Activated naive CD8-positive, alpha-beta T cell treated with anti-CD3 and anti-CD28 coated beads for 36 hours (primary cell): ENCODE results near the gene YWHAB. TPM values are rescaled to one million over a fixed set of nuclear protein-coding genes. Genes with fewer than 3 reads are reported as not detected.

ENCODE experiments used
- DNase-seq: peaks from one replicate; pipeline ENCODE4 v3.0.0; 2021
- H3K27ac Mint-ChIP-seq: one replicate; pipeline ENCODE4 v1.8.0; 2022; ENCODE audit warnings: mild to moderate bottlenecking, moderate library complexity, mixed read lengths
- H3K27me3 Mint-ChIP-seq: one replicate; pipeline ENCODE4 v1.8.0; 2022; ENCODE audit warnings: mild to moderate bottlenecking, mixed read lengths
- H3K36me3 Mint-ChIP-seq: one replicate; pipeline ENCODE4 v1.8.0; 2021; ENCODE audit warnings: mild to moderate bottlenecking, mixed read lengths
- H3K4me1 Mint-ChIP-seq: one replicate; pipeline ENCODE4 v1.8.0; 2021; ENCODE audit warnings: mixed read lengths
- H3K4me3 Mint-ChIP-seq: one replicate; pipeline ENCODE4 v1.8.0; 2022; ENCODE audit warnings: mild to moderate bottlenecking, moderate library complexity, mixed read lengths
- H3K9me3 Mint-ChIP-seq: one replicate; pipeline ENCODE4 v1.8.0; 2022; ENCODE audit warnings: mixed read lengths
- total RNA-seq, 2 experiments: library from RNA; stranded (reverse); gene quantifications; one replicate each; pipeline ENCODE4 v1.2.3, GENCODE V29; 2021

The YWHAB gene
- total RNA-seq, 2 experiments from 2014 or later: 247 TPM

DNA sequence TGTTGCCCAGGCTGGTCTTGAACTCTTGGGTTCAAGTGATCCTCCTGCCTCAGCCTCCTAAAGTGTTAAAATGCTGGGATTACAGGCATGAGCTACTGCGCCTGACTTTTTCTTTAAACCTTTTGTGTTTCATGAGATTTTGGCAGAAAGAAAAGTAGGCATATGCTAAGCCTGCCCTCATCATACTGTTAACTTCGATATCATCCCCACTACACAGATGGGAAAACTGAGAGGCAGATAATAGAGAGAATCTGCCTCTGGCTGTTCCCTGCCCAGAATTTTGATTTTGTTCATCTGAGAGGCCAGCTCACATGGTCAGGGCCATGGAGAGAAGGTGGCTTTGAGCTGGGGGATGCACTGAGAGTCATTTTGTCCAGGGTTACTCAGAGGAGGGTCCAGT, 31.9 kb downstream of the YWHAB start:
- Mint-ChIP-seq H3K4me1 (peaks cover 11% of the 10 kb centered on the region), H3K36me3 (peaks cover 32% of the 10 kb centered on the region), H3K9me3 (no peaks in the 10 kb centered on the region), H3K27me3 (no peaks in the 10 kb centered on the region), H3K27ac (no peak overlapping the region), H3K4me3 (no peak overlapping the region)
- no peak for DNase-seq

DNA sequence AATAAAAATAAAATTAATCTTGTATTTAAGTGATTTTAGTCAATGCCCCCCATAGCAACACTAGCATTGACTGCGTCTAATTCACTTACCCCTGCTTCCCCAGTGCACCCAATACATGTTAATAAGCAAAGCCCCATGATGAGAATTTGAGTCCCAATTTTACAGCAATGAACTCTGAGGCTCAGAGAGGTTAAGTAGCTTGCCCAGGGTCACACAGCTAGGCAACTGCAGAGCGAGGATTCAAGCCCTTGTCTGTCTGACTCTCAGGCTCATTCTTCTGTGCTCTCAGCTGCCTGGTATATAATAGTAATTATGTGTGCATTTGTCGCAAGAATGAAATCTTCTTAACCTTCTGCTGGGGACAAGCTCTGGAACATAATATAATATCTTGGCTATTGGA, 32.8 kb downstream of the YWHAB start:
- Mint-ChIP-seq H3K4me3 (no peak overlapping the region), H3K4me1 (peaks cover 11% of the 10 kb centered on the region), H3K36me3 (peaks cover 29% of the 10 kb centered on the region), H3K27ac (no peak overlapping the region), H3K27me3 (no peaks in the 10 kb centered on the region), H3K9me3 (no peaks in the 10 kb centered on the region)
- DNase-seq: no peak

DNA sequence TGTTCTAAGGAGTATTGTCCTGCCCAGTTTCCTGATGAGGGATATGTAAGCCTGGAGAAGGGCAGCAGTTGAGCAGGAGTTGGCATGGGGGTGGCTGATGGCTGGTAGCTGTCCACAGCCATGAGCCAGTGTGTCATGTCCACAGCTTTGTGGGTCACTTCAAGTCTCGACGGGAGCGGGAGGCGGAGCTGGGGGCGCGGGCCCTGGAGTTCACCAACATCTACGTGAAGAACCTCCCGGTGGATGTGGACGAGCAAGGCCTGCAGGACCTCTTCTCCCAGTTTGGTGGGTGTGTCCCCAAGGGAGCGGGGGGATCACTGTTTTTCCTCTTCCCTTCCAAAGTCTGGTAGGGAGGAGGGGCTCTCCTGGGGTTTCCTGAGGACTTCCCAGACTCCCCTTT, 33.3 kb downstream of the YWHAB start:
- Mint-ChIP-seq H3K4me3 (no peak overlapping the region), H3K27ac (no peak overlapping the region), H3K27me3 (no peaks in the 10 kb centered on the region), H3K4me1 (peaks cover 11% of the 10 kb centered on the region), H3K9me3 (no peaks in the 10 kb centered on the region), H3K36me3 (peaks cover 25% of the 10 kb centered on the region)
- no peak for DNase-seq

DNA sequence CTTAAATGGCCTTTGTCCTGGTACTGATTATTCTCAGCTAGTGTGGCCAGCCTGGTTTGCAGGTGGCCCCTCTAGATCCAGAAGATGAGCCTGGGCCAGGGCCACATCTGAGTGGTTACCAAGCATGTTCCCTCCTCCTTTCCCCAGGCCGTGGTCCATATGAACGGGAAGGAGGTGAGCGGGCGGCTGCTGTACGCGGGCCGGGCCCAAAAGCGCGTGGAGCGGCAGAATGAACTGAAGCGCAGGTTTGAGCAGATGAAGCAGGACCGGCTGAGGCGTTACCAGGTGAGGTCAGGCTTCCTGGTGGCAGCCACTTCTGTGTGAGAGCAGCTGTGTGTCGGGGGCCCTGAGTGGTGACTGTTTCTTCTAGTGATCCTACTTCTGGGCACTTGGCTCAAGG, 35.9 kb downstream of the YWHAB start:
- DNase-seq: no peak
- Mint-ChIP-seq H3K27ac (no peak overlapping the region), H3K36me3 (peaks cover 21% of the 10 kb centered on the region), H3K27me3 (no peaks in the 10 kb centered on the region), H3K9me3 (no peaks in the 10 kb centered on the region), H3K4me3 (no peak overlapping the region), H3K4me1 (no peaks in the 10 kb centered on the region)

DNA sequence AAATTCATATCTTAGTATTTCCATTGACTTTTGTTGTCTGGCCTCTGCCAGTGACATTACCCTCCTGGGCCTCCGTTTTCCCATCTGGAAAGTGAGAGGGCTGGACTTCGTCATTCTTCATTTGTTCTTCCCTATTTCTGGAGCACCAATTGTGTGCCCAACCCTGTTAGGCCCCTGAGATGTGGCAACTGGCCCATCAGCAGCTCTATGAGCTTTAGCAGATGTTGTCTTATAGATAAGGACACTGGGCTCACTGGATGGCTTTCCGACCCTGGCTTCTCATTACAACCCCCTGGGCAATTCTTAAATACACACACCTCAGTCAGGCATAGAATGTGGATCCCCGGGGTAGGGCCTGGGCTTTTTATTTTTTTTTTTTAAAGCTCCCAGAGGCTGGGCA, 39.0 kb downstream of the YWHAB start:
- Mint-ChIP-seq H3K36me3 (peaks cover 11% of the 10 kb centered on the region), H3K27ac (no peak overlapping the region), H3K9me3 (no peaks in the 10 kb centered on the region), H3K4me3 (no peak overlapping the region), H3K4me1 (no peaks in the 10 kb centered on the region), H3K27me3 (no peaks in the 10 kb centered on the region)
- DNase-seq: no peak

DNA sequence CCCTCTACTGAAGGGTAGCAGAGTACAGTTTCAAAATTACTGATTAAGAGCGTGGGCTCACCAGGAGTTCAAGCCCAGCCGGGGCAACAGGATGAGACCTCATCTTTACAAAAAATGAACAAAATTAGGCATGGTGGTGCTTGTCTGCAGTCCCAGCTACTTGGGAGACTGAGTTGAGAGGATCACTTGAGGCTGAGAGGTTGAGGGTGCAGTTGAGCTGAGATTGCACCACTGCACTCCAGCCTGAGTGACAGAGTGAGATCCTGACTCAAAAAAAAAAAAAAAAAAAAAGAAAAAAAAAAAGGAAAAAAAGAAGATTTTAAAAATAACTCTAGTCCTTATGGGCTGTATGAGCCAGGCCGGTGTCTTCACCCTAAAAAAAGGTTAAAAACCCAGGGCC, 43.1 kb downstream of the YWHAB start:
- H3K4me3 Mint-ChIP-seq: no peak overlapping the region
- H3K36me3 Mint-ChIP-seq: peaks cover 11% of the 10 kb centered on the region
- no peaks in the 10 kb centered on the region for H3K9me3 Mint-ChIP-seq
- H3K27me3 Mint-ChIP-seq: no peaks in the 10 kb centered on the region
- H3K27ac Mint-ChIP-seq: no peak overlapping the region
- DNase-seq: no peak
- H3K4me1 Mint-ChIP-seq: no peaks in the 10 kb centered on the region

DNA sequence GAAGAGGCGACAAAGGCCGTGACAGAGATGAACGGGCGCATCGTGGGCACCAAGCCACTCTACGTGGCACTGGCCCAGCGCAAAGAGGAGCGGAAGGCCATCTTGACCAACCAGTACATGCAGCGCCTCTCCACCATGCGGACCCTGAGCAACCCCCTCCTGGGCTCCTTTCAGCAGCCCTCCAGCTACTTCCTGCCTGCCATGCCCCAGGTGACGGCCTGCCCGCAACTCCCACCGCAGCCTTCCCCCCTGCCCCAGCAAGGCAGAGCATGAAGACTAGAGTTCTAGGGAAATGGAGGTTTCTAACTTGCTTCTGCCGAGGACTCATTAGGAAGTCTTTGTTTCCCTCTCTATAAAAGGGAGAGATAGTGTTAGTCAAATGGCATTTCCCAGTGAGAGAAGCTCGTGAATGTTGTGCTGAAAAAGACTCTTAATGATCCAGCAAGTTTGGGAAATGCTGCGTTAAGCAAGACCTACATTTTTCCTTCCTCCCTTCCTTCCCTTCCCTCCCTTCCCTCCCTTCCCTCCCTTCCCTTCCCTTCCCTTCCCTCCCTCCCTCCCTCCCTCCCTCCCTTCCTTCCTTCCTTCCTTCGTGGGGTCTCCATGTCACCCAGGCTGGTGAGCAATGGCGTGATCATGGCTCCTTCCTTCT, 45.1 kb downstream of the YWHAB start:
- DNase-seq: no peak
- Mint-ChIP-seq H3K27me3 (no peaks in the 10 kb centered on the region), H3K4me1 (no peaks in the 10 kb centered on the region), H3K4me3 (no peak overlapping the region), H3K27ac (no peak overlapping the region), H3K9me3 (no peaks in the 10 kb centered on the region), H3K36me3 (peaks cover 11% of the 10 kb centered on the region)

DNA sequence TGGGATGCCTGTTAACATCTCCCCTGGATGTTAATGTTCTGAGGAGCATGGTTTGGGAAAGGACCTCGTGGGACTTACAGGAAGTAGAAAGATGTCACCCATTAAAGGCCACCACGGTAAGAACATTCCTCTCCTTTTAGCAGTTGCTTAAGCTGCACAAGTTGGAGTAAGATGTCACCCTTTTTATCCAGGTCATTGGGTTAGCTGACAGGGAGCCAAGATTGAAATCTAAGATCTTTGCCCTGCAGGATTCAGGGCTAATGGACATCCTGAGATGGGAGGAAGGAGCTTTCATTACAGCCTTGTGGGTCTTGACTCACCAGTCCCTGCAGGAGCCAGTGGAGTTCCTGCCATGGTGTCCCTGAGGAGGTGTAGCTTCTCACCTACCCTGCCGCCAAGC, 46.4 kb downstream of the YWHAB start:
- no peaks in the 10 kb centered on the region for H3K9me3 Mint-ChIP-seq
- no peak for DNase-seq
- H3K27me3 Mint-ChIP-seq: no peaks in the 10 kb centered on the region
- peaks cover 14% of the 10 kb centered on the region for H3K36me3 Mint-ChIP-seq
- no peak overlapping the region for H3K27ac Mint-ChIP-seq
- H3K4me1 Mint-ChIP-seq: no peaks in the 10 kb centered on the region
- no peak overlapping the region for H3K4me3 Mint-ChIP-seq

DNA sequence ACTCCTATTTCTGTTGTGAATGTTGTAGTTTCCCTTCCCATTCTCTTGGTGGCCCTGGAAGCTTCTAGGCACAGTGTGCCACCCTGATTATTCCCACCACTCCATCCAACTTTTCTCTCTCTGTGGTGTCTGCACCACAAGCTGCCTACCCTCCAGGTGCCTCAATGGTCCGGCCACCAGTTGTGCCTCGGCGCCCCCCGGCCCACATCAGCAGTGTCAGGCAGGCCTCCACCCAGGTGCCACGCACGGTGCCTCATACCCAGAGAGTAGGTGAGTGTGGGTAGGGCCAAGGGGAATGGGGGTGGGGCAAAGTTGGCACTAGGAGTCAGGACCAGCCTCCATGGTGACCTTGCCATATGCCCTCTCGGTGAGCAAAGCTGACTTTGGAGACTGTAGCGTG, 47.4 kb downstream of the YWHAB start:
- no peaks in the 10 kb centered on the region for H3K9me3 Mint-ChIP-seq
- no peak for DNase-seq
- H3K36me3 Mint-ChIP-seq: peaks cover 16% of the 10 kb centered on the region
- no peaks in the 10 kb centered on the region for H3K27me3 Mint-ChIP-seq
- H3K4me1 Mint-ChIP-seq: no peaks in the 10 kb centered on the region
- H3K4me3 Mint-ChIP-seq: no peak overlapping the region
- no peak overlapping the region for H3K27ac Mint-ChIP-seq

DNA sequence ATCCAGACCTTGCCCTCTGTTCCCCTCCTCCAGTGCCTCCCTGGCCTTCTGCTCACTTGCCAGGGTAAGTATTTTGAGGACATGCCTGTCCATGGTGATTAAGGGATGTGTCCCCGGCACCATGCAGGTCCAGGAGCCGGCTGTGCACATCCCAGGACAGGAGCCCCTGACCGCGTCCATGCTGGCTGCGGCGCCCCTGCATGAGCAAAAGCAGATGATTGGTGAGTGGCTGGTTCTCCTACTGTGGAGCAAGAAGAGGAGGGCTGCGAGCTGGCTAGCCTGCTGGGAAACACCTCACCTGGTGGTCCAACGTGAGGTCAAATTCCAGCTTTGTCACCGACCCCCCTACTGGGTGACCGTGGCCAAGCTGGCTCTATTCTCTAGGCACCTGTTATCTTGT, 51.0 kb downstream of the YWHAB start:
- Mint-ChIP-seq H3K9me3 (no peaks in the 10 kb centered on the region), H3K4me1 (no peaks in the 10 kb centered on the region), H3K27me3 (no peaks in the 10 kb centered on the region), H3K4me3 (no peak overlapping the region), H3K27ac (no peak overlapping the region), H3K36me3 (peaks cover 16% of the 10 kb centered on the region)
- no peak for DNase-seq

DNA sequence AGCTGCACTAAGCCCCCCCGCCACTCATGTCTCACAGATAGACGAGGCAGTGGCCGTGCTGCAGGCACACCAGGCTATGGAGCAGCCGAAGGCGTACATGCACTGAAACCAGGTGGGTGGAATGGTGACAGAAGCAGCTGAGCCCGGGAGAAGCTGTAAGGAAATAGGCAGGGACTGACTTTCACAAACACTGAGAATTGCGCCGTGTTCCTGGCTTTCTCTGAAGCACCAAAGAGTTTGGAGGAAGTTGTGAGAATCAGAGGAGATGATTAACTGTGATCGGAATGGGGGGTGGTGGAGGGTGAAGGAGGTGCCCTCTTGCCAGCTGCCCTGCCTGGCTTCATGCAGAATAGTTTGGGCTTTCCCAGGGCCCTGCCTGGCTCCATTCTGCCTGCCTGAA, 53.1 kb downstream of the YWHAB start:
- no peaks in the 10 kb centered on the region for H3K9me3 Mint-ChIP-seq
- H3K4me1 Mint-ChIP-seq: peaks cover 4% of the 10 kb centered on the region
- no peak overlapping the region for H3K27ac Mint-ChIP-seq
- H3K36me3 Mint-ChIP-seq: peaks cover 22% of the 10 kb centered on the region
- DNase-seq: no peak
- H3K4me3 Mint-ChIP-seq: no peak overlapping the region
- H3K27me3 Mint-ChIP-seq: no peaks in the 10 kb centered on the region

DNA sequence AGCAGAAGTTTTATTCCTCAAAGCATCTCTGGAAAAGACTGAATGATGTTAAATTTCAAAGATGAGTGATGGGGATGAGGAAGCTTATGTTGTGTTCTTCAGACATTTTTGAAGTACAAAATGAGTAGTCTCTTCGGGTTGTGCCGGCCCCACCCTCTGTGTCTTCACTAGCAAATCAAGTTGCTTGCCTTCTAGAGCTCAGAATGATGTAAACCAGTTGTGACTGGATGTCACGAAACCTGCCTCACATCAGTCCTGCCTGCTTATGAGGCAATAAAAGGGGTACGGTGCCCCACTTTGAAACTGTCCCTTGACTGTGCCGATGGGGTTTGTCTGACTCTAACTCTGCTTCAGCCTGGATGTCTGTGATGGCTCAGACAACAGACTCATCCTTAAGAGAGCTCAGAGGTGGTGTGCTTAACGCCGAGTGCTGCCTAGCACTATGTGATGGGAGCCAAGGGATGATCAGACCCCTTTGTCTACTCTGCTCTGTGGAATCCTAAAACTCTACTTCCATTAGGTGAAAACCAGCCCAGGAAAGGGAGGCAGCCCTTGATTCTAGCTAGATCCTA, 55.7 kb downstream of the YWHAB start:
- Mint-ChIP-seq H3K4me1 (peaks cover 5% of the 10 kb centered on the region), H3K4me3 (no peak overlapping the region), H3K9me3 (no peaks in the 10 kb centered on the region), H3K27me3 (no peaks in the 10 kb centered on the region), H3K27ac (peak overlapping the region; percentile 50), H3K36me3 (peaks cover 22% of the 10 kb centered on the region)
- DNase-seq: no peak

DNA sequence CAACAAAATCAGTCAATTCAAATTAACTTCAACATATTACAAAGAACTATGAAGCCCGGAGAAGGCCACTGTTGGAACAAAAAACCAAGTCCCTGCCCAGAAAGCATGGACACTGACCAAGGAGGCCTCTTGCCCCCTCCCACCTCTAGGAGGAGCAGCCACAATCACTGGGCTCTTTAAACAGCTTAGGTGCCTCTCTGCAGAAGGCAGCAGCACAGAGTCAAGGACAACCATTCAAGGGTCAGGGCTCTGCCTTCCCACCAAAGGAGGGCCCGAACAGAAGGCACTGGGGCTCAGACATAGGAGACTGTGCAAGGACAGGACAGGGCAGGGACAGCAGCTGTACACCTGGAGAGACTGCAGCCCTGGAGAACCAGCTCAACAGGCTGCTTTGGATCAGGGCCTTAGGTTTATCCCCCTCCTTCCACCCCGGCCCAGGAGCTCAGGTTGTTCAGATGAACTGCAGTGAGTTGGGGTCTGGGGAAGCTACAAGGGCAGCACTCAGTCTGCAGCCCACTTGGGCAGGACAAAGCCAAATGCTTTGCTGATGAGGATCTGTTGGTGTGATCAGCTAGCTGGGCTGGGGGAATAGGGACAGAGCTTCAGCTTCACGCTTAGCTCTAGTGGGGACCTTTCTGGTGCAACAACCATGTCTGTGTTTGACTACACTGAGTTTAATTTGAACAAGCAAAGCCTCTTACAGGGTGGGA, 56.9 kb downstream of the YWHAB start:
- Mint-ChIP-seq H3K27me3 (no peaks in the 10 kb centered on the region), H3K36me3 (peaks cover 17% of the 10 kb centered on the region), H3K4me3 (no peak overlapping the region), H3K27ac (no peak overlapping the region), H3K4me1 (peaks cover 8% of the 10 kb centered on the region), H3K9me3 (no peaks in the 10 kb centered on the region)
- DNase-seq: no peak

DNA sequence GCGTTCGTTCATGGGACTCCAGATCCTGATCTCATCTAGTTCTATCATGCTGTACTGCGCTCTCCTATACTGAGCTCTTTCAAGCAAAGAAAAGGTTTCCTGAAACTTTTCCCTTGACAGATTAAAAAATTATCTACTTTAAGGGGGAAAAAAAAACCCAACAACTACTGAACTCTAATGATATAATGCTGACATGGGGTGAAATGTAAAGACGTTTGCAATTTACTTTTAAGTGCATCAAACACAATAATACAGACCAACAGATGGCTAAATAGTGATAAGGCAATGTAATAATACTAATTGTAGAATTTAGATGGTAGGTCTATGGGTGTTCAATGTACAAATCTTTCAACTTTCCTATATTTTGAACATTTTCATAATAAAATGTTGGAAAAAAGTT, 58.3 kb downstream of the YWHAB start:
- no peaks in the 10 kb centered on the region for H3K9me3 Mint-ChIP-seq
- H3K27ac Mint-ChIP-seq: no peak overlapping the region
- H3K4me3 Mint-ChIP-seq: no peak overlapping the region
- DNase-seq: no peak
- peaks cover 8% of the 10 kb centered on the region for H3K4me1 Mint-ChIP-seq
- no peaks in the 10 kb centered on the region for H3K27me3 Mint-ChIP-seq
- peaks cover 21% of the 10 kb centered on the region for H3K36me3 Mint-ChIP-seq

DNA sequence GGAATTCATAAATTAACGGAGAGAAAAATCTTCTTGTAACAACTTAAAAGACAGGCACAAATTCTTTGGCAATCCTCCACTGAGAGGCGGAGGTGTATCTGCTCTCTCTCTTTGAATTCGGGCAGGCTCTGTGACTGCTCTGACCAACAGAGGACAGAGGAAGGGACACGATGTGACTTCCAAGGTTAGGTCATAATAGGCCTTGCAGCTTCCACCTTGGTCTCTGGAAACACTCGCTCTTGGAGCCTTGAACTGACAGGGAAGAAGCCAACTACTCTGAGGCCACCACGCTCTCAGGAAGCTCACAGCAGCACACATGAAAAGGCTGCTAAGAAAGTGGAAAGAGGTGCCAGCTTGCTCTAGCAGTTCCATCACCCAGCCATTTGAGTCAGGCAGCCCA, 59.8 kb downstream of the YWHAB start:
- H3K4me3 Mint-ChIP-seq: no peak overlapping the region
- no peak for DNase-seq
- H3K36me3 Mint-ChIP-seq: peaks cover 28% of the 10 kb centered on the region
- no peaks in the 10 kb centered on the region for H3K27me3 Mint-ChIP-seq
- H3K27ac Mint-ChIP-seq: no peak overlapping the region
- peaks cover 8% of the 10 kb centered on the region for H3K4me1 Mint-ChIP-seq
- H3K9me3 Mint-ChIP-seq: no peaks in the 10 kb centered on the region
